ENCODE data around the gene HLA-G. TPM values are rescaled to one million over a fixed set of nuclear protein-coding genes. Genes with fewer than 3 reads are reported as not detected.

HLA-G gene
- total RNA-seq, 1 experiment from 2014 or later, result not detected

GRCh38 chr6:29831776-29832175 is 4.2 kb downstream of the HLA-G start:
- no peaks in the 10 kb centered on the region for H3K79me2 ChIP-seq (ENCODE audit: insufficient read depth, low read length)
- intact Hi-C loops (cut with micrococcal nuclease), result no loop called here
- CTCF ChIA-PET, result interaction anchor here (4.7 kb wide), 1 partner anchor 94 kb away, joined by 55 read pairs; no protein-coding TSS in a partner anchor
- RAD21 ChIA-PET (ENCODE audit: low non-redundant PET in 1 of 2, low total read pairs in 2 of 2, uncharacterized antibody in 2 of 2, unreplicated experiment in 2 of 2), result interaction anchor here in 1 of 2 experiments (0.7 kb wide), 1 partner anchor 91 kb away, joined by 3 read pairs; no protein-coding TSS in a partner anchor
- H2AFZ ChIP-seq (ENCODE audit: low read depth, low read length, poor library complexity, severe bottlenecking), result no peak overlapping the region
- ATAC-seq (no peak), DNase-seq (ENCODE audit: low read depth, low spot score) (no peak)
- H4K20me1 ChIP-seq (ENCODE audit: insufficient read depth), result no peaks in the 10 kb centered on the region
- H3K9me3 ChIP-seq (ENCODE audit: control insufficient read depth in 1 of 2, insufficient read depth in 1 of 2, low read depth in 1 of 2, low read length in 2 of 2), result no peaks in the 10 kb centered on the region
- H3K27ac ChIP-seq (ENCODE audit: low read depth, low read length), result no peak overlapping the region
- H3K4me3 ChIP-seq (replicated peaks in 1 of 2; ENCODE audit: low read depth in 1 of 2, low read length in 2 of 2), result no peak overlapping the region
- BruUV-seq (replicated peaks), result no TSS peak
- H3K27me3 ChIP-seq (ENCODE audit: insufficient read depth, low read length), result peaks cover 3% of the 10 kb centered on the region; the same call in 1 of the 2 replicates
- no peaks in the 10 kb centered on the region for H3K9me2 ChIP-seq (ENCODE audit: insufficient read depth)
- POLR2A ChIA-PET, result no interaction called here
- H3K9ac ChIP-seq (ENCODE audit: low read length), result no peak overlapping the region
- TF ChIP-seq ELF1 (IDR thresholded peaks at IDR 0.05; ENCODE audit: borderline replicate concordance, low read depth) (no peak), SRF (IDR thresholded peaks at IDR 0.05; ENCODE audit: low read depth) (no peak), SP1 (IDR thresholded peaks at IDR 0.05; ENCODE audit: low read depth) (no peak), EZH2 (IDR thresholded peaks at IDR 0.05) (no peak), CEBPB (IDR thresholded peaks at IDR 0.05; ENCODE audit: low read depth) (no peak), SIN3A (IDR thresholded peaks at IDR 0.05; ENCODE audit: low read depth) (no peak), JUND (IDR thresholded peaks at IDR 0.05) (no peak), POLR2AphosphoS5 (IDR thresholded peaks at IDR 0.05; ENCODE audit: low read depth, low read length) (no peak), CTCF (IDR thresholded peaks at IDR 0.05 in 2 of 3, conservative IDR thresholded peaks at IDR 0.05 in 1 of 3; ENCODE audit: borderline replicate concordance in 1 of 3, insufficient read depth in 1 of 3, low read depth in 2 of 3, low read length in 2 of 3) (no peak), EGR1 (IDR thresholded peaks at IDR 0.05; ENCODE audit: low read depth) (no peak), ZNF274 (IDR thresholded peaks at IDR 0.05; ENCODE audit: low read depth, low read length) (no peak), ZBTB33 (IDR thresholded peaks at IDR 0.05; ENCODE audit: extremely low read depth, insufficient replicate concordance, low read length) (no peak), TCF7L2 (IDR thresholded peaks at IDR 0.05; ENCODE audit: borderline replicate concordance, extremely low read depth, insufficient read depth, insufficient read length) (no peak), ATF3 (IDR thresholded peaks at IDR 0.05) (no peak), POLR2A (IDR thresholded peaks at IDR 0.05; ENCODE audit: borderline replicate concordance, extremely low read depth, insufficient read depth, insufficient read length) (no peak), RAD21 (IDR thresholded peaks at IDR 0.05; ENCODE audit: low read depth) (no peak)
- peaks cover 0 to under 1% of the 10 kb centered on the region in 2 experiments; a peak in 2 of 4 replicates for H3K4me1 ChIP-seq (ENCODE audit: control insufficient read depth in 1 of 2, insufficient read depth in 2 of 2, low read length in 2 of 2)
- H3K4me2 ChIP-seq (ENCODE audit: low read length), result no peak overlapping the region
- no peaks in the 10 kb centered on the region for H3K36me3 ChIP-seq (ENCODE audit: control insufficient read depth in 1 of 2, insufficient read depth in 2 of 2, low read length in 2 of 2)

Measured in HCT116 (cell line).